Endothelial cell (in vitro differentiated cells): ENCODE data around the gene SNX25. TPM values are rescaled to one million over a fixed set of nuclear protein-coding genes. Genes with fewer than 3 reads are reported as not detected.

Source experiments
- DNase-seq: peaks from one replicate; pipeline ENCODE4 v3.0.0; 2021; ENCODE audit warnings: low spot score
- H3K27ac Mint-ChIP-seq: one replicate; pipeline ENCODE4 v1.8.0; 2021; ENCODE audit warnings: mixed read lengths, inconsistent platforms; ENCODE audit not compliant: unreplicated experiment
- H3K27me3 Mint-ChIP-seq: one replicate; pipeline ENCODE4 v1.8.0; 2021; ENCODE audit warnings: mild to moderate bottlenecking, moderate library complexity, mixed read lengths, inconsistent platforms; ENCODE audit not compliant: unreplicated experiment
- H3K36me3 Mint-ChIP-seq: one replicate; pipeline ENCODE4 v1.8.0; 2021; ENCODE audit warnings: mild to moderate bottlenecking, low read depth, mixed read lengths, inconsistent platforms; ENCODE audit not compliant: unreplicated experiment
- H3K4me1 Mint-ChIP-seq: one replicate; pipeline ENCODE4 v1.8.0; 2021; ENCODE audit warnings: mild to moderate bottlenecking, mixed read lengths, inconsistent platforms; ENCODE audit not compliant: unreplicated experiment
- H3K4me3 Mint-ChIP-seq: one replicate; pipeline ENCODE4 v1.8.0; 2021; ENCODE audit warnings: mild to moderate bottlenecking, mixed read lengths, inconsistent platforms; ENCODE audit not compliant: unreplicated experiment
- H3K9me3 Mint-ChIP-seq: one replicate; pipeline ENCODE4 v1.8.0; 2021; ENCODE audit warnings: mixed read lengths, inconsistent platforms; ENCODE audit not compliant: unreplicated experiment
- total RNA-seq: library from RNA; stranded (reverse); fragmentation: NEBNext Ultra II Directional; extraction: Animal tissue kit (Norgen Biotek cat#: 25700); gene quantifications from one replicate; pipeline ENCODE4 v1.2.1, GENCODE V29; 2021; ENCODE audit not compliant: unreplicated experiment
- TF ChIP-seq, protein P1 (sequence below): fragments of 200-600 bp; sonication (generic); IDR thresholded peaks from one replicate; pipeline ENCODE4 v1.5.0; 2021; ENCODE audit warnings: antibody characterized with exemption; ENCODE audit not compliant: unreplicated experiment

SNX25 gene
- total RNA-seq, 1 donor from 2014 or later: 19.3 TPM

DNA sequence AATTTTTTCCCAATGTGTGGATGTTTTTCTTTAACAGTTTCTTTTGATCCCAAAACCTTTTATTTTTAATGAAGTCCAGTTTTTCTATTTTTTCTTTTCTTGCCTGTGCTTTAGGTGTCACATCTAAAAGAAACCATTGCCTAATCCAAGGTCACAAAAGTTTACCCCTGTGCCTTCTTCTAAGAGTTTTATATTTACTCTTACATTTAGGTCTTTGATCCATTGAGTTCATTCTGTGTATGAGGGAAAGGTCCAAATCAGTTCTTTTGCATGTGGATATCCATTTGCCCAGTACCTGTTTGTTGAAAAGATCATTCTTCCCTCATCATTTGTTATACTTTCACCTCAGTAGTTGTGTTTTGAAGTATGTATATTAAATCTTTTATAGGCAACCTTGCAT is 173.4 kb downstream of the SNX25 start:
- H3K4me3 Mint-ChIP-seq: no peak overlapping the region
- no peak for DNase-seq
- TF ChIP-seq, protein P1, sequence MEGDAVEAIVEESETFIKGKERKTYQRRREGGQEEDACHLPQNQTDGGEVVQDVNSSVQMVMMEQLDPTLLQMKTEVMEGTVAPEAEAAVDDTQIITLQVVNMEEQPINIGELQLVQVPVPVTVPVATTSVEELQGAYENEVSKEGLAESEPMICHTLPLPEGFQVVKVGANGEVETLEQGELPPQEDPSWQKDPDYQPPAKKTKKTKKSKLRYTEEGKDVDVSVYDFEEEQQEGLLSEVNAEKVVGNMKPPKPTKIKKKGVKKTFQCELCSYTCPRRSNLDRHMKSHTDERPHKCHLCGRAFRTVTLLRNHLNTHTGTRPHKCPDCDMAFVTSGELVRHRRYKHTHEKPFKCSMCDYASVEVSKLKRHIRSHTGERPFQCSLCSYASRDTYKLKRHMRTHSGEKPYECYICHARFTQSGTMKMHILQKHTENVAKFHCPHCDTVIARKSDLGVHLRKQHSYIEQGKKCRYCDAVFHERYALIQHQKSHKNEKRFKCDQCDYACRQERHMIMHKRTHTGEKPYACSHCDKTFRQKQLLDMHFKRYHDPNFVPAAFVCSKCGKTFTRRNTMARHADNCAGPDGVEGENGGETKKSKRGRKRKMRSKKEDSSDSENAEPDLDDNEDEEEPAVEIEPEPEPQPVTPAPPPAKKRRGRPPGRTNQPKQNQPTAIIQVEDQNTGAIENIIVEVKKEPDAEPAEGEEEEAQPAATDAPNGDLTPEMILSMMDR: no peak
- H3K36me3 Mint-ChIP-seq: peaks cover 26% of the 10 kb centered on the region
- no peak overlapping the region for H3K27ac Mint-ChIP-seq
- peaks cover 6% of the 10 kb centered on the region for H3K9me3 Mint-ChIP-seq
- H3K27me3 Mint-ChIP-seq: no peaks in the 10 kb centered on the region
- H3K4me1 Mint-ChIP-seq: peaks cover 33% of the 10 kb centered on the region

DNA sequence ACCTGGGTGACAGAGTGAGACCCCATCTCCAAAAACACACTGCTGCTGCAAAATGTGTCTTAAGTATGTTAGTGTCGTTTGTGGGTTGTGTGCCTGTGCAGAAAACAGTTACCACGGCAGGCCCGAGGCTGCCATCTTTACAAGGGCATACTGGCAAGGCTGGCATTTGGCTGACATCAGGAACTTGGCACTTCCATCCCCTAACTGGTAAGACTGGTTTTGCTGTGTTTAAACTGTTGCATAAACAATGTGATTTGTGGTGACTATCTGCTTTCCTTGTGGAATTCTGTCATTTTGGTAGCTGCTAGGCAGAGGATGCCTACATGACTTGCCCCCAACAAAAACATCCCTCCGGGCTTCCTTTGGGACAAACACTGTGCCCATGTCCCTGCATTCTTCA is 174.1 kb downstream of the SNX25 start:
- H3K27ac Mint-ChIP-seq: no peak overlapping the region
- peaks cover 6% of the 10 kb centered on the region for H3K9me3 Mint-ChIP-seq
- peaks cover 24% of the 10 kb centered on the region for H3K36me3 Mint-ChIP-seq
- no peak for DNase-seq
- no peaks in the 10 kb centered on the region for H3K27me3 Mint-ChIP-seq
- H3K4me3 Mint-ChIP-seq: no peak overlapping the region
- H3K4me1 Mint-ChIP-seq: peaks cover 33% of the 10 kb centered on the region
- TF ChIP-seq, protein P1: no peak

DNA sequence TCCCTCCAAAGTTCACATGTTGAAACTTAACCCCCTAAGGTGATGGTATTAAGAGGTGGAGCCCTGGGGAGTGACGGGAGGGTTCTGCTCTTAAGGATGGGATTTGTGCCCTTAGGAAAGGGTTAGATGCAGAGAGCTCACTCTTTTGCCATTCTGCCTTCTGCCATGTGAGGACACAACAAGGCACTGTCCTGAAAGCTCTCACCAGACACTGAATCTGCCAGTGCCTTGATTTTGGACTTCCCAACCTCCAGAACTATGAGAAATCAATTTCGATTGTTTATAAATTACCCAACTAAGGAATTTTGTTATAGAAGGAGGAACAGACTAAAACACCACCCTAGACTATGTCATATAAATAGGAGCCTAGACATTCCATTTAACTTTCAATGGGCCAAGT is 174.7 kb downstream of the SNX25 start:
- no peaks in the 10 kb centered on the region for H3K27me3 Mint-ChIP-seq
- TF ChIP-seq, protein P1: no peak
- peaks cover 6% of the 10 kb centered on the region for H3K9me3 Mint-ChIP-seq

DNA sequence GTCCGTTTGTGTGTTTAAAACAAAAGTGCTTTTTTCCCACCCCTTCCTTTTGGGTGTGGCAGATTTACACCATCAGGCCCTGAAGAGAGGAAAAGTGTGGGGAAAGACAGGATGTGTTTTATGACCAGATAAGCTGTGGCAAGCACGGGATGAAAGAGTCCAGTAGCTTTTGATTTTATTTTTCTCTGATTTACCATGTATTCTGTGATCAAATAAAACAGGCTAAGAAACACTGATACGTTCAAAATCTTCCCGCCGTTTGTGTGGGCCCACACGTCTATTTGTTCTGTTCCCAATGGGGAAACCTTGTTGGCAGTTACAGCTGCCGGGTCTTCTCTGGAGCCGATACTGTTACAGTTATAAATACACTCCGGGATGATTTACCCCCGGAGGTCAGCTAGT is 175.5 kb downstream of the SNX25 start:
- H3K4me3 Mint-ChIP-seq: peak overlapping the region; percentile 25
- peaks cover 6% of the 10 kb centered on the region for H3K9me3 Mint-ChIP-seq
- no peak for DNase-seq
- no peaks in the 10 kb centered on the region for H3K27me3 Mint-ChIP-seq
- TF ChIP-seq, protein P1: no peak
- peaks cover 33% of the 10 kb centered on the region for H3K4me1 Mint-ChIP-seq
- peak overlapping the region; percentile 98 for H3K27ac Mint-ChIP-seq
- H3K36me3 Mint-ChIP-seq: peaks cover 21% of the 10 kb centered on the region

More for the DNA sequence above, 174.7 kb downstream of the SNX25 start:
- Mint-ChIP-seq H3K4me1 (peaks cover 33% of the 10 kb centered on the region), H3K27ac (no peak overlapping the region), H3K36me3 (peaks cover 21% of the 10 kb centered on the region), H3K4me3 (no peak overlapping the region)
- no peak for DNase-seq

DNA sequence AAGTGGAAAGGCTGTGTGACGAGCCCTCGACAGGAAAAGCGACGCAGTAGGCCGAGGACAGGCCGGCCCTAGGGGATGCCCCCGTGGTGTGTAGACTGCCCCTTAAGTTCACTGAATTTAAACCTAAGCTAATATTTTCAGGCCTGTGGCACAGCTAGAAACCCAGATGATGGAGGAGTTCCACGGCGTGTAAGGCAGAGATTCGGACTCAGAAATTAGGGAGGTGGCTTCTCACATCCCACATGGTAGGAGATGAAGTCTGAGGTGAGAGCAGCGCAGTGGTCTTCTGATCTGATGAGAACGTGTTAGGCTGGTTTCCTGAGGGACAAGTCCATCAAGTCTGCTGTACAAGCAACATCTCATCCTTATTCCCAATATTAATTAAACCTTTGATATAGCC is 178.6 kb downstream of the SNX25 start:
- Mint-ChIP-seq H3K36me3 (peaks cover 8% of the 10 kb centered on the region), H3K4me1 (peaks cover 31% of the 10 kb centered on the region), H3K9me3 (no peaks in the 10 kb centered on the region), H3K27me3 (no peaks in the 10 kb centered on the region), H3K4me3 (no peak overlapping the region), H3K27ac (no peak overlapping the region)
- no peak for DNase-seq
- TF ChIP-seq, protein P1: no peak
